AG04450 (cell line): ENCODE results near the gene ILDR2. TPM values are rescaled to one million over a fixed set of nuclear protein-coding genes. Genes with fewer than 3 reads are reported as not detected.

Experiments used
- CTCF ChIA-PET: fragments of 300-600, 350-600 bp; formaldehyde crosslinking; extraction: SDS; loops from one replicate; lab custom pipeline; 2022; ENCODE audit warnings: antibody characterized with exemption, inconsistent platforms; lab: Charles Lee
- POLR2A ChIA-PET: fragments of 350-600 bp; formaldehyde crosslinking; extraction: SDS; loops from one replicate; lab custom pipeline; 2021; ENCODE audit warnings: antibody characterized with exemption, inconsistent platforms; lab: Yijun Ruan, JAX
- DNase-seq: peaks from one replicate; pipeline ENCODE4 v3.0.0-alpha.2; 2011; ENCODE audit warnings: low read depth, low spot score
- H3K27ac ChIP-seq: one replicate; pipeline ENCODE4 v1.5.1; 2012; ENCODE audit warnings: low read depth, low read length, control low read depth
- H3K27me3 ChIP-seq: one replicate; pipeline ENCODE4 v1.6.0; 2012; ENCODE audit warnings: low read length; ENCODE audit not compliant: control insufficient read depth, insufficient read depth
- H3K4me3 ChIP-seq: 2 replicates; pipeline ENCODE4 v1.5.1; 2011; ENCODE audit warnings: mild to moderate bottlenecking, low read depth, low read length, control low read depth
- H3K9me3 ChIP-seq: 2 replicates; pipeline ENCODE4 v1.5.1; 2012; ENCODE audit warnings: low read length; ENCODE audit not compliant: control insufficient read depth, insufficient read depth
- polyA plus RNA-seq: library from polyadenylated mRNA; depleted of rRNA; stranded (reverse); fragments of >200 nt; gene quantifications from 2 replicates; pipeline ENCODE4 v1.2.3, GENCODE V29; 2011
- TF ChIP-seq, protein P1 (sequence below): IDR thresholded peaks from 2 replicates; pipeline ENCODE4 v1.5.1; 2011; ENCODE audit warnings: low read depth, low read length, control low read depth, inconsistent platforms

The ILDR2 gene
- polyA plus RNA-seq, 1 experiment: 0.10 TPM

DNA sequence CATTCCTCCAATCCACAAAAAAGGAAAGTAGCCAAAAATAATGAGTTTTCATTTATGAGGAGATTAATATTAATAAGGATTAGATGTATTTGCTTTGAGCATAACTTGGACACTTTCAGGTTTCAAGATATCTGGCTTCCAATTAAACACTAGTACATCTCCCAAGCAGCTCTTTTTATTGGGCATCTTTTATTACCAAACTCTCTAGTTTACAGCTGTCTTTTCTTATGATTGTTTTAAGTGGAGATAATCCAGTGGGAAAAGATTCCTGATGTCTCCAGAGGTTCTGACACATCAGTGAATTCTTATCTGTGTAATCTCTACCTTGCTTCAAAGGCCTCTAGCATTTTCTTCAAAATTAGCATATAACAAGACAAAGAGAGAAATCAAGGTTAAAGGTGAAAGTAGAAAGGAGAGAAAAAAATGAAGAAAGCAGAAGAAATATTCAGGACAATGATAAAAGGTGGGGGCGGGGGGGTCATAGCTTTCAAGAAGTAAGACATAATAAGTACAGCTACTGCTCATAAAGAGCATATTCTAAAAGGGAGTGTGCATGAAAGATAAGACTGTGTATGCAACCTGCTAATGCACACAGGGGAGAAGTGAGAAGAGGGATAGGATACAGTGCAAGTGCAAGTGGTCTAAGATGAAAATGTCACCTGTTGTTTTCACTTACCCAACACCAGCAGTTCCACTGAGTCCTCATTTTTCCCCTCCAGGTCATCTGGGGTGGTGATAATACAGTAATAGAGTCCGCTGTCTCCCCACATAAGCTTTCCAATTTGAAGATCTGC is 19.1 kb downstream of the ILDR2 start:
- POLR2A ChIA-PET: no interaction called here
- TF ChIP-seq, protein P1, sequence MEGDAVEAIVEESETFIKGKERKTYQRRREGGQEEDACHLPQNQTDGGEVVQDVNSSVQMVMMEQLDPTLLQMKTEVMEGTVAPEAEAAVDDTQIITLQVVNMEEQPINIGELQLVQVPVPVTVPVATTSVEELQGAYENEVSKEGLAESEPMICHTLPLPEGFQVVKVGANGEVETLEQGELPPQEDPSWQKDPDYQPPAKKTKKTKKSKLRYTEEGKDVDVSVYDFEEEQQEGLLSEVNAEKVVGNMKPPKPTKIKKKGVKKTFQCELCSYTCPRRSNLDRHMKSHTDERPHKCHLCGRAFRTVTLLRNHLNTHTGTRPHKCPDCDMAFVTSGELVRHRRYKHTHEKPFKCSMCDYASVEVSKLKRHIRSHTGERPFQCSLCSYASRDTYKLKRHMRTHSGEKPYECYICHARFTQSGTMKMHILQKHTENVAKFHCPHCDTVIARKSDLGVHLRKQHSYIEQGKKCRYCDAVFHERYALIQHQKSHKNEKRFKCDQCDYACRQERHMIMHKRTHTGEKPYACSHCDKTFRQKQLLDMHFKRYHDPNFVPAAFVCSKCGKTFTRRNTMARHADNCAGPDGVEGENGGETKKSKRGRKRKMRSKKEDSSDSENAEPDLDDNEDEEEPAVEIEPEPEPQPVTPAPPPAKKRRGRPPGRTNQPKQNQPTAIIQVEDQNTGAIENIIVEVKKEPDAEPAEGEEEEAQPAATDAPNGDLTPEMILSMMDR: no peak
- CTCF ChIA-PET: no interaction called here
- peaks cover 3% of the 10 kb centered on the region for H3K27me3 ChIP-seq
- H3K27ac ChIP-seq: no peak overlapping the region
- no peaks in the 10 kb centered on the region for H3K9me3 ChIP-seq
- no peak overlapping the region for H3K4me3 ChIP-seq
- no peak for DNase-seq

DNA sequence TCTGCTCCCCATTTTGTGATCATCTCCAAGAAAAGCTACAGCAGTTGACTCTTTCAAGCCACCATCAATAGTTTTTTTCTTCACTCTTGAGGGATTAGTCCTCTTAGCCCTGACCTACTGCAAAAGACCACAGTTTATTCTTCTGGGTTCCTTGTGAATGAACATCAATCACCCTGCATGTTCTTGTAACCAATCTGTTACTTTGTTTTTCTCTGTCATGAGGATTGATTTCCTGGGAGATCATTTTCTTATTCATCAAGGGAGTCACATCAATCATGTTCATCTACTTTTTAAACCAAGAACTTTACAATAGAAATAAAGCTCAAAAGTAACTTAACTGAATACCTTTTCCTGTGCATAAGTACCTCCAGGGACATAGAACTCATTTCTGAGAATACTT is 21.8 kb downstream of the ILDR2 start:
- H3K4me3 ChIP-seq: no peak overlapping the region
- H3K27me3 ChIP-seq: peaks cover 9% of the 10 kb centered on the region
- POLR2A ChIA-PET: no interaction called here
- DNase-seq: no peak
- TF ChIP-seq, protein P1: no peak
- H3K27ac ChIP-seq: no peak overlapping the region
- CTCF ChIA-PET: interaction anchor here (0.8 kb wide), 1 partner anchor 43 kb away, joined by 3 read pairs; no protein-coding TSS in a partner anchor
- no peaks in the 10 kb centered on the region for H3K9me3 ChIP-seq

DNA sequence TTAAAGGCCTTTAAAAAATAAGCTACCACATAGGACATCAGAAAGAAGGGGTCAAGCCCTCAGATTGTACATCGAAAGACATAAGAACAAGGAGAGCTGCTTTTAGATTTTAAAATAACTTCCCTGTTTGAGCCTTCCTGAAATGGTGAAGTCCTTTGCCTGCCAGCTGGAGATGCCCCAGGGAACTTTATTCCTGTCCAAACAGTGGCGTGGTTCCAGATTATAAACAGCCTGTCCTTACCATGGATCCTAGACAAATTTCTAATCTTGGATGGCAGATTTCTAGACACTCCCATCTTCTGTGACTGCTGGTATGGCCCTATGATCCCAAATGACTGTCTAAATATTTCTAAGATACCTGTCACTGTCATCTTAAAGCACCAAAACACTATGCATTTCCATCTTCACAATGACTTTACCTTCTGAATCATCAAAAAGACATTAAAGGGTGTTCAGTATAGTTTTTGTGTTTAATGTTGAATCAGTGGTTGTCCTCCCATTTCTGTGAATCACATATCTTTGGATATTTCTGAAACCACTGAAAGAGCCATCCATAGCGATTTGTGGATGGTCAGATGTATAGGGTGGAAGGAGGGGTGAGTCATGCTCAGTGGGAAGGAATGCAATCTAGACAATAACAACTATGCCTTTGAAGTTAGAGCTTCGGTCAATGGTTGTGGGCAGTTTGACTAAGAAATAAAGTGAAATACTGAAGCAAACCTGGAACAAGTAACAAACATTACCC is 23.2 kb downstream of the ILDR2 start:
- peaks cover 13% of the 10 kb centered on the region for H3K27me3 ChIP-seq
- DNase-seq: peak; percentile 23
- POLR2A ChIA-PET: no interaction called here

DNA sequence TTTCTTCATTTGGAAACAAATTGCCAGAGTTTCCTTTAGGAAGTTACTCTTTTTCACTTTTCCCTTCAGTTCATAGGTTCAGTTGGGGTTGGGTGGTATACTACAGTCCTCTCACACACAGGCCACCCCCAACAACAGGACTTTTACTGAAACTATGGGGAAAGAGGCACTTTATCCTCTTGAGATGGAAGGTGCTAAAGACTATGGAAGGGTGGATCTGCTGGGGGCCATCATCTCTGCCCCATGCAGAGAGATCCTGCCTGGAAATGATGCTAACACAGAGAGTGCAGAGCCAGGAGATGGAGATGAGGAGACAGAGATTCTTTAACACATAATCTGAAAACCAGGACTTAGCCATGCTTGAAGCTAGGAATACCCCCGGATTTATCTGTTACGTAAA is 24.3 kb downstream of the ILDR2 start:
- Histone ChIP-seq H3K27me3 (peaks cover 14% of the 10 kb centered on the region), H3K4me3 (no peak overlapping the region), H3K9me3 (no peaks in the 10 kb centered on the region), H3K27ac (no peak overlapping the region)
- ChIA-PET POLR2A (no interaction called here), CTCF (no interaction called here)
- TF ChIP-seq, protein P1: no peak
- DNase-seq: no peak

More for the DNA sequence above, 23.2 kb downstream of the ILDR2 start:
- CTCF ChIA-PET: interaction anchor here (0.5 to 1.2 kb wide), 2 partner anchors 13 to 42 kb away, joined by 3 to 4 read pairs; no protein-coding TSS in a partner anchor
- TF ChIP-seq, protein P1: no peak
- H3K27ac ChIP-seq: no peak overlapping the region
- no peaks in the 10 kb centered on the region for H3K9me3 ChIP-seq
- no peak overlapping the region for H3K4me3 ChIP-seq

DNA sequence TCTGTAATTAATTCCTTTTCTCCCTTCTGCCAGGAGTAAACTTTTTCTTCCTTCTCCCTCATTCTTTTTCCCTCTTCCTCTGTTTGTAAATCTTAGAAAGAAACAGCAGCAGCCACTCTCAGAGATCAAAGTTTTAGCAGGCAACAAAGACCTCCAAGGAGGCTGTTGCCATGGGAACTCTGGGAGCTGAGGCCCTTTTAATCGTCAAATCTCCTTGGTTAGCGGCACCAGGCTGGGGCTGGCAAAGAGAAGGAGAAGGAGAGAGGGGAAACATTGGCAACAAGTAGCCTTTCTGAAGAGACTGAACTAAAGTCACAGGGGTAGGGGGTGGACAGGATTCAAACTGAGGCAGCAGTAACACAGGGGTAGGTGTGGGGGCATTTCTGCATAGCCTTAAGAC is 25.2 kb downstream of the ILDR2 start:
- ChIA-PET CTCF (no interaction called here), POLR2A (no interaction called here)
- no peak overlapping the region for H3K4me3 ChIP-seq
- TF ChIP-seq, protein P1: no peak
- no peak overlapping the region for H3K27ac ChIP-seq
- H3K9me3 ChIP-seq: no peaks in the 10 kb centered on the region
- H3K27me3 ChIP-seq: peaks cover 14% of the 10 kb centered on the region
- no peak for DNase-seq
